Measurements from ENCODE around the gene KRT81. TPM values are rescaled to one million over a fixed set of nuclear protein-coding genes. Genes with fewer than 3 reads are reported as not detected.

KRT81 gene
- polyA plus RNA-seq, 1 donor from 2014 or later, result not detected

DNA sequence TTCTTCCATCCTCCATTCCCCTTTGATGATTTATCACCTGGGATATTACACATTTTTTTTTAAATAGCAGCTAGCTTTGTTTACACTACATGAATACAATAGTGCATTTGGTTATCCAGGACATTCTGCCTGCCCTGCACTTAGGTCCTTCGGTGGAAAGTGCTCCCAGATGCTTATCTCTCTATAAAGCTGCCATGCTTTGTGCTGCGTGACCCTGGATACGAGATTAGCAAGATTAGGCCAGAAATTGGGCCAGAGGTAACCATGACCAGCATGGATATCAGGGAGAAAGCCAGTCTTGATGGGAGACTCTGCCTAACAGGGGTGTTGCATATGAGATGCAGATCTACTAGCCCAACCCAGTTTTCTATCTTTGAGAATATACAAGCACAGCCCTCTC, 42.0 kb upstream of the KRT81 start:
- Histone ChIP-seq H3K4me2 (ENCODE audit: low read length) (no peak overlapping the region), H3K9me2 (ENCODE audit: insufficient read depth, low read length) (no peaks in the 10 kb centered on the region), H3K9ac (ENCODE audit: low read length) (no peak overlapping the region), H3K27me3 (ENCODE audit: insufficient read depth, low read depth, low read length) (no peaks in the 10 kb centered on the region), H3F3A (ENCODE audit: insufficient read depth, low read length, poor library complexity, severe bottlenecking) (no peaks in the 10 kb centered on the region), H3K36me3 (ENCODE audit: insufficient read depth, low read length) (no peaks in the 10 kb centered on the region), H3K4me3 (ENCODE audit: low read length) (no peak overlapping the region), H3K9me3 (ENCODE audit: low read length) (no peaks in the 10 kb centered on the region), H2AFZ (ENCODE audit: low read depth, low read length) (no peak overlapping the region), H3K79me2 (replicated peaks; ENCODE audit: insufficient read depth, low read length) (no peaks in the 10 kb centered on the region), H3K27ac (ENCODE audit: low read length) (no peak overlapping the region), H4K20me1 (ENCODE audit: insufficient read depth) (no peaks in the 10 kb centered on the region)
- TF ChIP-seq, protein P1, sequence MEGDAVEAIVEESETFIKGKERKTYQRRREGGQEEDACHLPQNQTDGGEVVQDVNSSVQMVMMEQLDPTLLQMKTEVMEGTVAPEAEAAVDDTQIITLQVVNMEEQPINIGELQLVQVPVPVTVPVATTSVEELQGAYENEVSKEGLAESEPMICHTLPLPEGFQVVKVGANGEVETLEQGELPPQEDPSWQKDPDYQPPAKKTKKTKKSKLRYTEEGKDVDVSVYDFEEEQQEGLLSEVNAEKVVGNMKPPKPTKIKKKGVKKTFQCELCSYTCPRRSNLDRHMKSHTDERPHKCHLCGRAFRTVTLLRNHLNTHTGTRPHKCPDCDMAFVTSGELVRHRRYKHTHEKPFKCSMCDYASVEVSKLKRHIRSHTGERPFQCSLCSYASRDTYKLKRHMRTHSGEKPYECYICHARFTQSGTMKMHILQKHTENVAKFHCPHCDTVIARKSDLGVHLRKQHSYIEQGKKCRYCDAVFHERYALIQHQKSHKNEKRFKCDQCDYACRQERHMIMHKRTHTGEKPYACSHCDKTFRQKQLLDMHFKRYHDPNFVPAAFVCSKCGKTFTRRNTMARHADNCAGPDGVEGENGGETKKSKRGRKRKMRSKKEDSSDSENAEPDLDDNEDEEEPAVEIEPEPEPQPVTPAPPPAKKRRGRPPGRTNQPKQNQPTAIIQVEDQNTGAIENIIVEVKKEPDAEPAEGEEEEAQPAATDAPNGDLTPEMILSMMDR (IDR thresholded peaks at IDR 0.05; ENCODE audit: poor library complexity, severe bottlenecking), result no peak
- TF ChIP-seq EZH2 (IDR thresholded peaks at IDR 0.05; ENCODE audit: borderline replicate concordance, insufficient read depth, low read length, poor library complexity, severe bottlenecking), result no peak
- TF ChIP-seq EP300 (conservative IDR thresholded peaks at IDR 0.05; ENCODE audit: poor library complexity, severe bottlenecking), result no peak
- no peak for TF ChIP-seq RAD21 (conservative IDR thresholded peaks at IDR 0.05)
- no peak for TF ChIP-seq TAF1 (IDR thresholded peaks at IDR 0.05; ENCODE audit: low read depth)
- no peak for TF ChIP-seq MXI1 (conservative IDR thresholded peaks at IDR 0.05; ENCODE audit: poor library complexity, severe bottlenecking)
- TF ChIP-seq REST (IDR thresholded peaks at IDR 0.05; ENCODE audit: borderline replicate concordance), result no peak
- no peak for TF ChIP-seq POLR2AphosphoS5 (IDR thresholded peaks at IDR 0.05)

DNA sequence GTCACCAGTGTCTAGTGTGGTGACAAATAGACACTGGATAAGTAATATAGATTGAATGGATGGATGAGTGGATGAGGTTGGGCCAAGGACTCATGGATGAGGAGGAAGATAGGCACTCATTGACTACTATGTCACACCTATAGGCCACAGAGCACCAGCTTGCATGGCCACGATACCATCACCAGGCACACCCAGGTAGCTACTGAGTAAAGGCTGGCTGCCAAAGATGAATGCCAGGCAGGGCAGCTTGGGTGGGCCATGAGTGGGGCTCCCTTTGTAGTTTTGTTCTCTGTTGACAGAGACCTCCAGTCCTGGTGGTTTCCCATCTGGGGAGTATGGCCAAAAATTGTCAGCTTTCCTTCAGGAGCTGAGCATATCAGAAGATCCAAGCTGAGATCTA, 41.0 kb upstream of the KRT81 start:
- Histone ChIP-seq H3K9me2 (ENCODE audit: insufficient read depth, low read length) (no peaks in the 10 kb centered on the region), H3K9me3 (ENCODE audit: low read length) (no peaks in the 10 kb centered on the region), H3K9ac (ENCODE audit: low read length) (no peak overlapping the region), H3K27me3 (ENCODE audit: insufficient read depth, low read depth, low read length) (no peaks in the 10 kb centered on the region), H3K4me2 (ENCODE audit: low read length) (no peak overlapping the region), H3K27ac (ENCODE audit: low read length) (no peak overlapping the region), H2AFZ (ENCODE audit: low read depth, low read length) (no peak overlapping the region), H3F3A (ENCODE audit: insufficient read depth, low read length, poor library complexity, severe bottlenecking) (no peaks in the 10 kb centered on the region), H4K20me1 (ENCODE audit: insufficient read depth) (no peaks in the 10 kb centered on the region), H3K4me3 (ENCODE audit: low read length) (no peak overlapping the region), H3K79me2 (replicated peaks; ENCODE audit: insufficient read depth, low read length) (no peaks in the 10 kb centered on the region), H3K36me3 (ENCODE audit: insufficient read depth, low read length) (no peaks in the 10 kb centered on the region)
- TF ChIP-seq SMC3 (conservative IDR thresholded peaks at IDR 0.05; ENCODE audit: poor library complexity), result no peak
- TF ChIP-seq RAD21 (conservative IDR thresholded peaks at IDR 0.05), result no peak
- TF ChIP-seq POLR2AphosphoS5 (IDR thresholded peaks at IDR 0.05), result no peak
- no peak for TF ChIP-seq REST (IDR thresholded peaks at IDR 0.05; ENCODE audit: borderline replicate concordance)
- no peak for TF ChIP-seq TAF1 (IDR thresholded peaks at IDR 0.05; ENCODE audit: low read depth)
- TF ChIP-seq MXI1 (conservative IDR thresholded peaks at IDR 0.05; ENCODE audit: poor library complexity, severe bottlenecking), result no peak
- no peak for TF ChIP-seq EP300 (conservative IDR thresholded peaks at IDR 0.05; ENCODE audit: poor library complexity, severe bottlenecking)
- no peak for TF ChIP-seq EZH2 (IDR thresholded peaks at IDR 0.05; ENCODE audit: borderline replicate concordance, insufficient read depth, low read length, poor library complexity, severe bottlenecking)
- TF ChIP-seq, protein P1 (IDR thresholded peaks at IDR 0.05; ENCODE audit: poor library complexity, severe bottlenecking), result no peak
